ENCODE data around the gene CHST13. TPM values are rescaled to one million over a fixed set of nuclear protein-coding genes. Genes with fewer than 3 reads are reported as not detected.

The CHST13 gene, protein sequence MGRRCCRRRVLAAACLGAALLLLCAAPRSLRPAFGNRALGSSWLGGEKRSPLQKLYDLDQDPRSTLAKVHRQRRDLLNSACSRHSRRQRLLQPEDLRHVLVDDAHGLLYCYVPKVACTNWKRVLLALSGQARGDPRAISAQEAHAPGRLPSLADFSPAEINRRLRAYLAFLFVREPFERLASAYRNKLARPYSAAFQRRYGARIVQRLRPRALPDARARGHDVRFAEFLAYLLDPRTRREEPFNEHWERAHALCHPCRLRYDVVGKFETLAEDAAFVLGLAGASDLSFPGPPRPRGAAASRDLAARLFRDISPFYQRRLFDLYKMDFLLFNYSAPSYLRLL
- total RNA-seq, result under 1 TPM in 1 of 4 donors, not detected in 3; 0.32 TPM

DNA sequence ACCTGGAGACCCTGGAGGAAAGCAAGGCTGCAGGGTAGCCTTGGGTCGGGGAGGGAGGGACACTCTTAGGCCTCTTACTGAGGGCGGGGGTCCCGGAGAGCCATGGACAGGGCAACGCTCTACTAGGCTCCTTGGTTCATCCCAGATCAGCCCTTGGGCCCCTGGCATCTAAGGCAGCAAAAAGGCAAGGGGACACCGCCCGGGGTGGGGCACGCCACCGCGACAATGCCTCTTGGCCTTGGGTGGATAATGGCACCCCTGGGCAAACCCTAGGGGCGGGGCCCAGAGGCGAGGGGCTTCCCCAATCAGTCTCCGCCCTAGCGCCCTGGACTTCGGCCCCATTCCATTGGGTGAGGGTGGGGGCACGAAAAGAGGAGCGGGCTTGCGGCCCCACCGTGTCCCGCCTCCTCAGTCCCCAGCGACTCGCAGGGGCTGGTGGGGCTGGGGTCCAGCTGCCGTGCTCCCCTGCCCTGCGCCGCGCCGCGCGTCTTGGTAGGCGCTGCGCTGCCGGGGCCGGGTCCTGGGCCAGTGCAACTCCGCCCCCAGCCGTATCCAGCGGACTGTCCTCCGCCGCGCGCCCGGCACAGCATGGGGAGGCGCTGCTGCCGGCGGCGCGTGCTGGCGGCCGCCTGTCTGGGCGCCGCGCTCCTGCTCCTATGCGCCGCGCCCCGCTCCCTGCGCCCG, at the start of gene CHST13:
Gene CHST13, plus strand, starts transcription at position 411 of the 684 bp plus-strand sequence. Its CDS starts 178 bp downstream, at position 589.
- intact Hi-C loops (cut with DNase I; ENCODE audit: low total_unique reads), result loop anchor here (10.0 kb wide), 1 partner anchor 1021 kb away; no protein-coding TSS in a partner anchor
- no peak within 1 kb of the TSS for H3K4me3 ChIP-seq (ENCODE audit: low read depth, poor library complexity, severe bottlenecking)
- DNase-seq (ENCODE audit: low spot score in 2 of 2), result no peak
- 3 to 24% methylated on average over 10 to 33 of the region's 56 CpGs for WGBS, 2 donors
- TF ChIP-seq CTCF (IDR thresholded peaks at IDR 0.05), result no peak

DNA sequence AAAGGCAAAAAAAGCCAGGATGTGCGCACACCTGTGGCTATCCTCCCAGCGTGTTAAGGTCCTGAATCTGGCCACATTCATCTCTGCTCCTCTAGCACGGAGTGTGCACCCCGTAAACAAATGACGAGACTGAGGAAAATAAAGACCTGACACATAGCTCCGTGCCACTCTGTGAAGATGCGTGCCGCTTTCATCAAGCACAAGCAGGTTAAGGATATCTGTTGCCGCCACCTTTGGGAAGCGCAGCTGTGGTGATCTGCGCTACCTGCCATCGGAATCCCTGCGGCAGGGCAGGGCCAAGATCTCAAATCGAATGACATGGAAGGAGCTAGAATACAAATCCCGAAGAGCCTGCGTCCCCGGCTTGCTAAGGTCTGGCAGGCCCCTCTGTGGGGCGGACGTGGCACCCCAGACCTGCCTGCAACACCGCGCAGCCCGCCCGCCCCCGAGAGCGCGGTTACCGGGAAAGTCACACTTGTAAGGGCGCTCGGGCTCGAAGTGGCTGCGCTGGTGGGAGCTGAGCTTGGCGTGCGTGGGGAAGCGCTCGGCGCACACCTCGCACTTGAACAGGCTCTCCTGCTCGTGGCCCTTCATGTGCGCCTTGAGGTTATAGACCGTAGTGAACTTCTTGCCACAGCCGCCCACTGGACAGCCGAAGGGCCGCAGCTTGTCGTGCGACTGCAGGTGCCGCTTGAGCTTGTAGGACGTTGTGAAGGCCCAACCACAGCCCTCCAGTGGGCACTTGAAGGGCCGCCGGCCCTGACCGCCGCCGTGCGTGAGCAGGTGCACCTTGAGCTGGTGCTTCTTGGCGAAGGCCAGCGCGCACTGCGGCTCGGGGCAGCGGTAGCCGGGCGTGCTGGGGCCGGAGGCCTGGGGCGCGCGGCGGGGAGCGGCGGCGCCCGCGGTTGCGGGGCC, 49.2 kb upstream of the CHST13 start:
- peak overlapping the region; percentile 63 for H3K4me3 ChIP-seq (ENCODE audit: low read depth, poor library complexity, severe bottlenecking)
- TF ChIP-seq CTCF (IDR thresholded peaks at IDR 0.05) (no peak), POLR2A (IDR thresholded peaks at IDR 0.05) (no peak)
- intact Hi-C loops (cut with DNase I; ENCODE audit: low total_unique reads), result no loop called here
- 7 to 12% methylated on average over 42 to 44 of the region's 72 CpGs for WGBS, 2 donors
- DNase-seq (ENCODE audit: low spot score in 2 of 2), result peak; percentile 25 to 89

- peak within 1 kb of the TSS; percentile 63 for H3K4me3 ChIP-seq (ENCODE audit: low read depth, poor library complexity, severe bottlenecking)
- WGBS, 2 donors, result 0 to 4% methylated on average over 19 to 68 of the region's 112 CpGs
- DNase-seq (ENCODE audit: low spot score in 2 of 2), result peak; percentile 89 to 98
- intact Hi-C loops (cut with DNase I; ENCODE audit: low total_unique reads), result no loop called here
- TF ChIP-seq POLR2A (IDR thresholded peaks at IDR 0.05) (peak in 1 of 2 donors; percentile 43), CTCF (IDR thresholded peaks at IDR 0.05) (no peak)
These were observed 48.4 kb upstream of the CHST13 start, which contains the start of gene ZXDC for GRCh38 chr3:126475413-126476114. ZXDC (minus strand) TSS chr3:126475891; CDS start chr3:126475865, 26 bp downstream.

GRCh38 chr3:126476166-126477060, 47.5 kb upstream of the CHST13 start:
- intact Hi-C loops (cut with DNase I; ENCODE audit: low total_unique reads), result no loop called here
- TF ChIP-seq CTCF (IDR thresholded peaks at IDR 0.05) (no peak), POLR2A (IDR thresholded peaks at IDR 0.05) (peak in 1 of 2 donors; percentile 55)
- 15% methylated on average over 45 to 50 of the region's 66 CpGs for WGBS, 2 donors
- peak overlapping the region; percentile 39 for H3K4me3 ChIP-seq (ENCODE audit: low read depth, poor library complexity, severe bottlenecking)
- peak; percentile 67 to 95 for DNase-seq (ENCODE audit: low spot score in 2 of 2)

All from lower leg skin (tissue), 4 donors.